PC-3 (cell line): ENCODE results near the gene PALD1.

Experiments
- CTCF ChIP-seq: fragments of 300-600 bp; sonication (generic); conservative IDR thresholded peaks from 2 replicates; pipeline ENCODE4 v1.5.1; 2017; ENCODE audit warnings: antibody characterized with exemption, low read depth, mild to moderate bottlenecking, low read length
- EZH2 ChIP-seq: fragments of 300-600 bp; sonication (generic); IDR thresholded peaks from one replicate; pipeline ENCODE4 v1.6.1; 2017; ENCODE audit warnings: antibody characterized with exemption, mild to moderate bottlenecking, low read length; ENCODE audit not compliant: unreplicated experiment
- EZH2phosphoT487 ChIP-seq: fragments of 300-600 bp; sonication (generic); IDR thresholded peaks from 2 replicates; pipeline ENCODE4 v1.6.1; 2018; ENCODE audit warnings: mild to moderate bottlenecking, antibody characterized with exemption, low read length, borderline replicate concordance

DNA sequence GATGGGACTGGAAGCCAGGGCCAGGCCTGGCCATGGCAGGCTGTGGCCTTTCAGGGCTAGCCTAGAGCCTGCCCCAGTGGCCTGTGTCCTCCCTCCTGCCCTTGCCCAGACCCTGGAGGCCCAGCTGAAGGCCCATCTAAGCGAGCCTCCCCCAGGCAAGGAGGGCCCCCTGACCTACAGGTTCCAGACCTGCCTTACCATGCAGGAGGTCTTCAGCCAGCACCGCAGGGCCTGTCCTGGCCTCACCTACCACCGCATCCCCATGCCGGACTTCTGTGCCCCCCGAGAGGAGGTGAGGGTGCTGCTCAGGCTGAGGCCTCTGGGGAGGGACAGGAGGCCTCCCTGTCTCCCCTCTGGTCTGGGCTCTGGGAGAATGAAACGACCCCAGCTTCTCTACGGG lies 60.9 kb downstream of the PALD1 start:
- no peak for TF ChIP-seq CTCF
- no peak for TF ChIP-seq EZH2
- no peak for TF ChIP-seq EZH2phosphoT487
